A673 (cell line): Measurements from ENCODE around the gene LMBR1. TPM values are rescaled to one million over a fixed set of nuclear protein-coding genes. Genes with fewer than 3 reads are reported as not detected.

Experiments used
- BruUV-seq: library from RNA; stranded (reverse); fragments of 400-500 nt; replicated peaks from 2 replicates; lab custom pipeline; 2021; lab: Mats Ljungman, UMichigan
- CTCF ChIA-PET: fragments of 300-600 bp; sonication (Branson Sonifier 250); formaldehyde crosslinking; loops from one replicate; lab custom pipeline; 2022; ENCODE audit warnings: antibody characterized with exemption; lab: Charles Lee
- POLR2A ChIA-PET: fragments of 300-600 bp; sonication (Branson Sonifier 250); formaldehyde crosslinking; loops from one replicate; lab custom pipeline; 2022; ENCODE audit warnings: antibody characterized with exemption; ENCODE audit not compliant: low non-redundant PET; lab: Charles Lee
- DNase-seq: peaks from one replicate; pipeline ENCODE4 v3.0.0-alpha.2; 2015; ENCODE audit warnings: low spot score
- H3K27ac ChIP-seq: fragments of 200-600 bp; sonication (generic); 2 replicates; pipeline ENCODE4 v1.5.1; 2016; ENCODE audit warnings: mixed run types, low read depth, mild to moderate bottlenecking, mixed read lengths, antibody characterized with exemption, low read length; ENCODE audit not compliant: poor library complexity, severe bottlenecking
- H3K27me3 ChIP-seq: fragments of 200-600 bp; sonication (generic); replicated peaks from 2 replicates; pipeline ENCODE4 v1.6.1; 2017; ENCODE audit warnings: mixed run types, low read depth, mild to moderate bottlenecking, mixed read lengths, antibody characterized with exemption, low read length; ENCODE audit not compliant: insufficient read depth, poor library complexity
- H3K36me3 ChIP-seq: fragments of 200-600 bp; sonication (generic); 2 replicates; pipeline ENCODE4 v1.6.1; 2016; ENCODE audit warnings: mixed run types, mild to moderate bottlenecking, mixed read lengths, antibody characterized with exemption, low read length; ENCODE audit not compliant: insufficient read depth, poor library complexity, severe bottlenecking
- H3K4me1 ChIP-seq: fragments of 200-600 bp; sonication (generic); 2 replicates; pipeline ENCODE4 v1.6.1; 2017; ENCODE audit warnings: mixed run types, mild to moderate bottlenecking, mixed read lengths, antibody characterized with exemption, low read length; ENCODE audit not compliant: insufficient read depth, poor library complexity, severe bottlenecking
- H3K4me3 ChIP-seq: fragments of 200-600 bp; sonication (generic); 2 replicates; pipeline ENCODE4 v1.5.1; 2016; ENCODE audit warnings: low read depth, mixed run types, mild to moderate bottlenecking, mixed read lengths, low read length; ENCODE audit not compliant: poor library complexity, severe bottlenecking
- H3K9me3 ChIP-seq: fragments of 200-600 bp; sonication (generic); 2 replicates; pipeline ENCODE4 v1.6.1; 2016; ENCODE audit warnings: mixed run types, low read depth, mild to moderate bottlenecking, mixed read lengths, antibody characterized with exemption, low read length; ENCODE audit not compliant: poor library complexity, severe bottlenecking
- CTCF ChIP-seq: fragments of 300-800, 200-600 bp; sonication (generic); conservative IDR thresholded peaks from 2 replicates; pipeline ENCODE4 v1.5.1; 2017; ENCODE audit warnings: low read depth, mild to moderate bottlenecking, antibody characterized with exemption, low read length, moderate library complexity, mixed read lengths
- EZH2 ChIP-seq: fragments of 200-600 bp; sonication (generic); IDR thresholded peaks from 2 replicates; pipeline ENCODE4 v1.6.1; 2017; ENCODE audit warnings: borderline replicate concordance, low read depth, mild to moderate bottlenecking, mixed read lengths, antibody characterized with exemption, low read length; ENCODE audit not compliant: poor library complexity, severe bottlenecking
- intact Hi-C: fragments of 100-400 bp; cut with micrococcal nuclease; formaldehyde crosslinking; loops from one replicate; pipeline ENCODE4 v1.10.0; 2022; ENCODE audit not compliant: unreplicated experiment
- total RNA-seq: library from RNA; stranded (reverse); gene quantifications from 2 replicates; pipeline ENCODE4 v1.2.3, GENCODE V29; 2021

Gene LMBR1
- total RNA-seq, 1 experiment from 2014 or later: 50.7 TPM

DNA sequence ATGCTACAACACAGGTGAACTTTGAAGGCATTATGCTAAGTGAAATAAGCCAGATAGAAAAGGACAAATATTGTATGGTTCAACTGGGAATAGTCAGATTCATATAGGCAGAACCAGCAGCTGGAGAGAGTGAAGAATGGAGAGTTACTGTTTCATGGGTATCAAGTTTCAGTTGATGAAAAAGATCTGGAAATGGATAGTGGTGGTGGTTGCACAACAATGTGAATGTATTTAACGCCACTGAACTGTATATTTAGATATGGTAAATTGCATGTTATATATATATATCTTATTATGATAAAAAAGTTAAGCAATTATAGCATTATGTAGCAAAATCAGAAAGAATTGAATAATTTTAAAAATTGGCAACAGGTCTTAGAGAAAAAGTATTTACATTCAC is 3.9 kb downstream of the LMBR1 start:
- peak; percentile 63 for DNase-seq
- ChIA-PET POLR2A (no interaction called here), CTCF (no interaction called here)
- TF ChIP-seq EZH2 (no peak), CTCF (no peak)
- Histone ChIP-seq H3K4me1 (peaks cover 16% of the 10 kb centered on the region), H3K4me3 (no peak overlapping the region), H3K27me3 (no peaks in the 10 kb centered on the region), H3K27ac (no peak overlapping the region), H3K9me3 (no peaks in the 10 kb centered on the region), H3K36me3 (no peaks in the 10 kb centered on the region)
- intact Hi-C loops: no loop called here
- no TSS peak for BruUV-seq

DNA sequence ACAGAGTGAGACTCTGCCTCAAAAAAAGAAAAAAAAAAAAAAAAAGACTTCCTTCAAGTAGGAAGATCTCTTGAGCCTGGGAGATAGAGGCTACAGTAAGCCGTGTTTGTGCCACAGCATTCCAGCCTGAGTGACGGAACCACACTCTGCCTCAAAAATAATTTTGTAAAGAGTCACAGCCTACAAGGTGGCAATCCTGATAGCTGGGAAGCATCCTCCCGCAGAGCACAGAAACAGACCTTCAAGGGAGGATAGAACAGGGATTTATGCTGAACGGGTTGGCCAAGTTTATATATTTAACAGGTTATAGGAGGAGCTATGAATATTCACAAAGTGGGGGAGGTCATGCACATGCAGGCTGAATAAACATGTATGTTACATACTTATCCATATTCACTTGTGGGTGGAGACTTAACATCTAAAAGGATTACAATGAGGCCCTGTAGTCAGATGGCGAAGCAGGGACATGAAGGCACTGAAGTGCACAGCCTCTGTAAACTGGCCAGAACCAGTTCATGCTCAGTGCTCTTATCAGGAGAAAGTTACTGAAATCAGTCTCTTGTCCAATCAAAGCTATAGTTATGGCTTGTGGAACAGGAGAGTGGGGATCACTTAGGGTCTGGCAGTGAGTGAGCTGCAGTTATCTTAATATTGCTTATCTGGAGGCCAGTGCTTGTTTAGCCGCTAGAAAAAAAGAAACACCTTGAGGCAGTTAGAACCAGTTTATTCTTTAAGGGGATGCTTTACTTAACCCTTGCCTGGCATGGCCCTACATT is 6.8 kb downstream of the LMBR1 start:
- no peak for DNase-seq
- POLR2A ChIA-PET: no interaction called here
- Histone ChIP-seq H3K27me3 (no peaks in the 10 kb centered on the region), H3K4me1 (peaks cover 12% of the 10 kb centered on the region), H3K9me3 (no peaks in the 10 kb centered on the region), H3K27ac (no peak overlapping the region), H3K4me3 (no peak overlapping the region), H3K36me3 (no peaks in the 10 kb centered on the region)
- no TSS peak for BruUV-seq
- TF ChIP-seq EZH2 (no peak), CTCF (no peak)
- CTCF ChIA-PET: no interaction called here
- intact Hi-C loops: no loop called here

DNA sequence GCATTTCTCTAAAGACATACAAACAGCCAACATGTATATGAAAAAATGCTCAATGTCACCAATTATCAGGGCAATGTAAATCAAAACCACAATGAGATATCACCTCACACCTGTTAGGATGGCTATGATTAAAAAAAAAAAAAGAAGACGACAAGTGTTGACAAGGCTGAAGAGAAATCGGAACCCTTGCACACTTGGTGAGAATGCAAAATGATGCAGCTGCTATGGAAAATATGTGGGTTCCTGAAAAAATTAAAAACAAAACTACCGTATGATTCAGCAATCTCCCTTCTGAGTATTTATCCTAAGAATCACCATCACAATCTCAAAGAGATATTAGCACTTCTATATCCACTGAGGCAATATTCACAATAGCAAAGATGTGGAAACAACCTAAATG is 11.3 kb downstream of the LMBR1 start:
- Histone ChIP-seq H3K9me3 (peaks cover 5% of the 10 kb centered on the region), H3K4me3 (no peak overlapping the region), H3K4me1 (no peaks in the 10 kb centered on the region), H3K36me3 (no peaks in the 10 kb centered on the region), H3K27ac (no peak overlapping the region), H3K27me3 (no peaks in the 10 kb centered on the region)
- TF ChIP-seq CTCF: no peak
- no peak for TF ChIP-seq EZH2
- CTCF ChIA-PET: no interaction called here
- POLR2A ChIA-PET: no interaction called here
- intact Hi-C loops: no loop called here
- BruUV-seq: no TSS peak
- no peak for DNase-seq
